HG03139 (cell line): ENCODE measurements around the gene DCLRE1A.
A peak's percentile ranks its signal among the peaks of the same experiment; 100 is the strongest.

Experiments
- ATAC-seq: cut with Tn5 transposase; IDR thresholded peaks from one replicate; pipeline ENCODE4 v1.9.1; 2021; ENCODE audit not compliant: unreplicated experiment

The DCLRE1A gene

GRCh38 chr10:113854013-113854760 is at the start of gene DCLRE1A, which contains the start of gene NHLRC2:
TSS of gene DCLRE1A (minus strand) at chr10:113854082. CDS start at chr10:113853182, 900 bp downstream.
TSS of gene NHLRC2 (plus strand) at chr10:113854661. CDS start at chr10:113854873, 212 bp downstream.
- ATAC-seq = peak; percentile 51

DNA sequence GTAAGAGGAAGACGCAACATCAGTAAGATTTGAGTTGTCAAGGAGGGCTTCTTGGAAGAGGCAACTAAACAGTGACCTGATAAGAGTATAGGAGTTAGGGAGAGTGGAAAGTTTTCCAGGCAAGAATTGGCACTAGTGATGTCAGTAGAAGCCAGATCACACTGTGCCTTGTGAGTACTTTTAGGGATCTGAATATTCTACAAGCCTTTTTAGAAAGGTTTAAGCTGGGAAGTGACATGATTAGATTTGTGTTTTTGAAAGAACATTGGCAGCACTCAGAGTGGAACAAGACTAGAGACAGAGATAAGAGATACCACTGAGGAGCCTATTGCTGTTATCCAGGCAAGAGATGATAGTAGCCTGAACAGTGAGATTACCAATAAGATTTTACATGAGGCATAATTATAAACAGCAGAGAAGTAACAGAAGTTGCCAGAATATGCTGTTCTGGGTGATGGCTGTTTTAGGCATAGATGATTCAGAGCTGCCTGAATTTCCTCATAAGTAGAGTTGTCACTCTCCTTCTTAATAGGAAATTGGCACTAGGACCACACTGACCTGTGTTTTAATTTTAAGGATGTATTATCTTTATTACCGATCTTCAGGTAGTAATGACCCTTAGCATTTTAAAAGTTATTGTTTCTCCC is 46.2 kb upstream of the DCLRE1A start:
- no peak for ATAC-seq

- no peak for ATAC-seq
Measured at GRCh38 chr10:113897693-113898618, 44.1 kb upstream of the DCLRE1A start.

DNA sequence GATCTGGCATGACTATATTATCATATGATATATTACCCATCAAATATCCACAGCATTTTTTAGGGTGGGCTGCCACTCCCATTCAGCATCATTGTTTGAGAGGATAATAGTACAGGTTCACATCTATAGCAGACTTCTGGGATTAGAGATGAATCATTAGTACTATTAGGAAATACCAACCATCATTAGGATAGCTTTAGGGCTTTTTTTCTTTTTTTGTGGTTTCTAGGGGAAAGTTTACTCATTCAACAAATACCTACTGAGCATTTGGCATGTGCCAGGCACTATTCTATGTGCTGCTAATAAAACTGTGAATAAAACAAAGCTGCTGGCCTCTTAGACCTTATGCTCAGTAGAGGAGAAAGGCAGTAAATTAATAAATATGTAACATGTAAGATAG is 41.1 kb upstream of the DCLRE1A start:
- ATAC-seq = no peak

- no peak for ATAC-seq
Measured at GRCh38 chr10:113894581-113894980, 40.7 kb upstream of the DCLRE1A start.

DNA sequence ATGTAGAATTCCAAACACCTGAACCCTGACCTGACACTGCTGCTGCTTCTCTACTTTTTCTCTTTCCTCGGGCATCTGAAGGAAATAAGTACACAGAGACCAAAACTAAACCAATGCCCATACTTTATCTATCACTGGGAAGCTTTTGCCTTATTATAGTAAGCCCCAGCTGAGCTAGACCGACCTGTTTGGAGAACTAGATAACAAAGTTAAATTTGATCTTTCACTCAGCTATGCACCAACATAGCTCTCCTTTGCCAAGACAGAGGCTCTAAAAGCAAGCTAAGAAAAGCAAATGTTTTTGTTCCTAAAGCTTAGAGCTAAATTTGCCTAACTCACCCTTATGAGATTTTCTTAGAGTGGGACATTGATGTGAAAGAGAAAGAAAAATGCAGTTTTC is 39.7 kb upstream of the DCLRE1A start:
- ATAC-seq = no peak

GRCh38 chr10:113891476-113891875 is 37.6 kb upstream of the DCLRE1A start:
- ATAC-seq = no peak

- no peak for ATAC-seq
Measured at GRCh38 chr10:113890769-113891168, 36.9 kb upstream of the DCLRE1A start.

GRCh38 chr10:113889911-113890310 is 36.0 kb upstream of the DCLRE1A start:
- no peak for ATAC-seq

GRCh38 chr10:113882240-113882639 is 28.4 kb upstream of the DCLRE1A start:
- no peak for ATAC-seq

- ATAC-seq = no peak
Measured at GRCh38 chr10:113880236-113880635, 26.4 kb upstream of the DCLRE1A start.

- peak; percentile 62 for ATAC-seq
Measured at GRCh38 chr10:113879691-113880090, 25.8 kb upstream of the DCLRE1A start.

- ATAC-seq = no peak
Measured at GRCh38 chr10:113876461-113876860, 22.6 kb upstream of the DCLRE1A start.

DNA sequence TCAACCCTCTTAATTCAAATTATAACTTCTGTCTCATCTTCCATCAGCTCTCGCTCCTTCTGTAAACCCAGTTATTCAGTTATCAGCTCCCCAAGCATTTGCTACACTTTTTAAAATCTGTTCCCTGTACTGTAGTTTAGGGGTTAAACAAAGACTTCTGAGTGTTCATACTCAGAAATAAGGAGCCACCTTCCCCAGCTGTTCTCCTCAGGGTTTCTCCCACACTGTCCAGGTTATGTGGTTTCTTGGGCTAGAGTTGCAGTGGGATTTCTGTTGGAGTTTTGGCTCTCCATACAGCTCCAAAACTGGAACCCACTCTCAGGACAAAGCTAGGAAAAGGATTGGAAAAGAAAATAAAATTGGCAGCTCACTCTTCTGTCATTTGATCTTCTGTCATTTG is 21.3 kb upstream of the DCLRE1A start:
- ATAC-seq = no peak

GRCh38 chr10:113872139-113873030 is 18.5 kb upstream of the DCLRE1A start:
- ATAC-seq = no peak

GRCh38 chr10:113869789-113870188 is 15.9 kb upstream of the DCLRE1A start:
- no peak for ATAC-seq

DNA sequence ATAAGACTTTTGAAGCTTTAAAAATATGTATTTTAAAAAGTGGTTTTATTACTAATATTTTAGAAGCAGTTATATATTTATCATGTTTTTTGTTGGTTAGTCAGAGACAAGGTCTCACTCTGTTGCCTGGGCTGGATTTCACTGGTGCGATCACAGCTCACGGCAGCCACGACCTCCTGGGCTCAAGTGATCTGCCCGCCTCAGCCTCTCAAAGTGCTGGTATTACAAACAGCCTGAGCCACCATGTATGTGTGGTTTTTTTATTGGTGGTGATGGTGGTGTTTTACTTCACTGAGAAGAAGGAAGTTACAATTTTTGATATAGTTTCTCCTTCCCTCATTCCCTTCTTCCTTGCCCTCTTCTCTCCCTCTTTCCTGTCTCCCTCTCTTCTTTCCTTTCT is 14.0 kb upstream of the DCLRE1A start:
- ATAC-seq = no peak

DNA sequence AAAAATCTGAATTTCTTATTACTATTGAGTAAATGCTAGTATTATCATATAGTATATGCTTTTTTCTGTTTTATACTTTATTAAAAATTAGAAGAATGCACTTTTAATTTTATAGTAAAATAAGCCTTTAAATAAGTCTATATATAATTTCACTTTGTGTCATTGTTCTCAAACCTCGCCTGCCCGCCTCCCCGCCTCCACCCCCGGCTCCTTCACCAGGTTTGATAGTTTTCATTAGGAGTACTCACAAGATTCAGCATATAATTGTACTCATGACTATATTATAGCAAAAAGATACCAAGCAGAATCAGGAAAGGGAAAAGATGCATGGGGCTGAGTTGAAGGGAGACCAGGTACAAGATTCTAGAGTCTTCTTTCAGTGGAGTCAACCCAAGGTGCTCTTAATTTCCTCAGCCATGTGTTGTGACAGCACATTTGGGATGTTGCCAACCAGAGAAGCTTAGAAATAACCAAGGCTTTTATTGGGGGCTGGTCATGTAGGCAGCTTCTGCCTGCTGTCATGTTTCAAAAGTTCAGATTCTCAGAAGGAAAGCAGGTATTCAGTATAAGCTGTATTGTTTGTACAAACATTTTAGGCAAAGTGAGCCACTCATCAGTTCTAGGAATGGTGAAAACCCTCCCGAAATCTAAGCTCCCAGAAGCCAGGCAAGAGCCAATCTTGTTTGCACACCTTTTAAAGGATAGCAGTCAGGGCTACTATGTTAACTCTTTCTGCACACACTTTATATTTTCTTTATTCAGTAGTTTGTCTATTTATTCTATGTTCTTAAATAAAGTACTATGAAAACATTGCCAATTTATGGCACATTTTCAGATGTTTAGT is 12.9 kb upstream of the DCLRE1A start:
- ATAC-seq = no peak

- ATAC-seq = no peak
Measured at GRCh38 chr10:113865901-113866300, 12.0 kb upstream of the DCLRE1A start.
